ENCODE measurements around the gene LAMA5.

The LAMA5 gene

DNA sequence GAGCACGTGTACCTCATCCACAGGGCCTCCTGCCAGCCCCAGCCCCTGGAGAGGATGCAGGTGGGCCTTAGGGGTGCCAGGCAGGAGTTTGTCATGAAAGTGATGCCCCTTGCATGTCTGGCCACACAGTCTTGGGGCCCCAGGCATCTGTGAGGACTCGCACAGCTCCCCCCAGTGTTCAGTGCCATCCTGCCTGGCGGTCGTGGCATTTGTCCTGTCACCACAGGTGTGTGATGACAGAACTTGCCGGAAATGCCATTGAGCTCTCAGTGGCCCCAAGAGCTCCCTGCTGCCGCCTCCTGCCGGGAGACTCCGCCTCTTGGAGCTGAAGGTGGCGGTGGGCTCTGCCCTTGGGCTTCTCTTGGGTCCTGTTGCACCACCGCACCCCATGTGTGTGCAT is 94.9 kb downstream of the LAMA5 start:
- Histone ChIP-seq H3K27ac (ENCODE audit: insufficient read depth, low read depth, low read length, poor library complexity, severe bottlenecking) (no peak overlapping the region), H3K27me3 (ENCODE audit: control insufficient read depth, insufficient read depth, low read length, poor library complexity, severe bottlenecking) (no peaks in the 10 kb centered on the region), H3K36me3 (ENCODE audit: control insufficient read depth, insufficient read depth, low read length) (peaks cover 23% of the 10 kb centered on the region), H3K9me3 (ENCODE audit: control insufficient read depth, low read length) (no peaks in the 10 kb centered on the region), H3K4me1 (ENCODE audit: control insufficient read depth, insufficient read depth, low read length) (no peaks in the 10 kb centered on the region), H3K4me3 (ENCODE audit: insufficient read depth, low read depth, low read length) (no peak overlapping the region)
- WGBS, 2 experiments, result 90% methylated on average over 10 of the region's 10 CpGs

GRCh38 chr20:62269871-62270270 is 97.2 kb downstream of the LAMA5 start:
- no peak overlapping the region for H3K27ac ChIP-seq (ENCODE audit: insufficient read depth, low read depth, low read length, poor library complexity, severe bottlenecking)
- no peaks in the 10 kb centered on the region for H3K9me3 ChIP-seq (ENCODE audit: control insufficient read depth, low read length)
- no peaks in the 10 kb centered on the region for H3K4me1 ChIP-seq (ENCODE audit: control insufficient read depth, insufficient read depth, low read length)
- peaks cover 26% of the 10 kb centered on the region for H3K36me3 ChIP-seq (ENCODE audit: control insufficient read depth, insufficient read depth, low read length)
- H3K27me3 ChIP-seq (ENCODE audit: control insufficient read depth, insufficient read depth, low read length, poor library complexity, severe bottlenecking), result no peaks in the 10 kb centered on the region
- WGBS, 2 experiments, result 93 to 96% methylated on average over 17 of the region's 17 CpGs
- no peak overlapping the region for H3K4me3 ChIP-seq (ENCODE audit: insufficient read depth, low read depth, low read length)

DNA sequence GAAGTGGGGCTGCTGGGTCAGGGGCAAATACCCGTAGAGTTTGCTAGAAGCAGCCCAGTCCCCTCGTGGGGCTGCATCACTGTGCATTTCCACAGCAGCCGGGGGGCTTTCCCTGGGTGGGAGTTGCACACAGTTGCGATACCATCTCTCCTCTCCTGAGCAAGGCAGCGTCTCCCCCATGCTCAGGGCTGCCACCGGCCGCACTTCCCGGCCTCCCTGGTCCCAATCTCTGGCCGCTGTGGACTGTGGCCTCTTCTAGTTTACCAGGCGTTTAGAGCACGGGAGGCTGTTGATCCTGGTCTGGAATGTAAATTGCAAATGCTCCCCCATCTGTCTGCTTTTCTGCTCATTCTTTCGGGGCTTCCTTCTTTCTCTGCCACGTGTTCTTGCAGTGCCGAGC is 97.7 kb downstream of the LAMA5 start:
- Histone ChIP-seq H3K27ac (ENCODE audit: insufficient read depth, low read depth, low read length, poor library complexity, severe bottlenecking) (no peak overlapping the region), H3K9me3 (ENCODE audit: control insufficient read depth, low read length) (no peaks in the 10 kb centered on the region), H3K36me3 (ENCODE audit: control insufficient read depth, insufficient read depth, low read length) (peaks cover 28% of the 10 kb centered on the region), H3K4me1 (ENCODE audit: control insufficient read depth, insufficient read depth, low read length) (no peaks in the 10 kb centered on the region), H3K27me3 (ENCODE audit: control insufficient read depth, insufficient read depth, low read length, poor library complexity, severe bottlenecking) (no peaks in the 10 kb centered on the region), H3K4me3 (ENCODE audit: insufficient read depth, low read depth, low read length) (no peak overlapping the region)
- WGBS, 2 experiments, result 88 to 91% methylated on average over 14 of the region's 14 CpGs

DNA sequence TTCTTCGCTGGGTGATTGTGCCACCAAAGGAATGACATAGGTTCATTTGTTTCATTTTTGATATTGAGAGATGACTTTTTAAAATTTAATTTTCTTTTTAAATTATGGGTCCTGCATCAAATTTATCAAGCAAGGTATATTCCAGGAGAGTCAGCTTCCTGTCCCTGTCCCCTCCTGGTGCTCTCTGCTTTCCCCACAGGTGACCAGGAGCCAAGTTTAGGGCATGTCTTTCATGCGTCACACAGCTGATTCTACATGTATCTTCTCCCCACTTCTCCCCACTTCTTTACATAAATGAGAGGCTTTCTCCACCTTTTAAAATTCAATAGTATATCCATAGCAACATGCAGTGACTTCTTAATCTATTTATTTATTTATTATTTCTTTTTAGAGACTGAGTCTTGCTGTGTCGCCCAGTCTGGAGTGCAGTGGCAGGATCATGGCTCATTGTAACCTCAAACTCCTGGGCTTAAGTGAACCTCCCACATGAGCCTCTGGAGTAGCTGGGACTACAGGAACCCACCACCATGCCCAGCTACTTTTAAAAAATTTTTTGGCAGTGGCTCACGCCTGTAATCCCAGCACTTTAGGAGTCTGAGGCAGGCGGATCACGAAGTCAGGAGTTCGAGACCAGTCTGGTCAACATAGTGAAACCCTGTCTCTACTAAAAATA is 98.7 kb downstream of the LAMA5 start:
- H3K36me3 ChIP-seq (ENCODE audit: control insufficient read depth, insufficient read depth, low read length), result peaks cover 26% of the 10 kb centered on the region
- H3K4me3 ChIP-seq (ENCODE audit: insufficient read depth, low read depth, low read length), result no peak overlapping the region
- H3K4me1 ChIP-seq (ENCODE audit: control insufficient read depth, insufficient read depth, low read length), result no peaks in the 10 kb centered on the region
- H3K27ac ChIP-seq (ENCODE audit: insufficient read depth, low read depth, low read length, poor library complexity, severe bottlenecking), result no peak overlapping the region
- H3K9me3 ChIP-seq (ENCODE audit: control insufficient read depth, low read length), result no peaks in the 10 kb centered on the region
- H3K27me3 ChIP-seq (ENCODE audit: control insufficient read depth, insufficient read depth, low read length, poor library complexity, severe bottlenecking), result no peaks in the 10 kb centered on the region
- WGBS, 2 experiments, result 81% methylated on average over 7 of the region's 7 CpGs

- Histone ChIP-seq H3K27ac (ENCODE audit: insufficient read depth, low read depth, low read length, poor library complexity, severe bottlenecking) (no peak overlapping the region), H3K36me3 (ENCODE audit: control insufficient read depth, insufficient read depth, low read length) (peaks cover 20% of the 10 kb centered on the region)
- WGBS, 2 experiments, result 90 to 96% methylated on average over 8 to 10 of the region's 10 CpGs
Measured at GRCh38 chr20:62267543-62267942, 99.6 kb downstream of the LAMA5 start.

DNA sequence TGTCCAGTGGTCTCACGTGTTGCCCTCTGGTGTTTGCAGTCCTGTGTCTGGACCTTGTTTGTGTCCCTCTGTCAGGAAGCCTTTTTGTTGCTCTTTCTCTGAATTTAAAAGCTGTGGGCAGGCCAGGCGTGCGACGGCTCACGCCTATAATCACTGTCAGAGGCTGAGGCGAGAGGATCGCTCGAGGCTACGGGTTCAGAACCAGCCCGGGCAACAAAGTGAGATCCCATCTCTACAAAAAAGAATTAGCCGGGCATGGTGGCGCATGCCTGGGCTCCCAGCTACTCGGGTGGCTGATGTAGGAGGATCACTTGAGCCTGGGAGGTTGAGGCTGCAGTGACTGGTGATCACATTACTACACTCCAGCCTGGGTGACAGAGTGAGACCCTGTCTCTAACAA is 100.3 kb downstream of the LAMA5 start:
- no peaks in the 10 kb centered on the region for H3K27me3 ChIP-seq (ENCODE audit: control insufficient read depth, insufficient read depth, low read length, poor library complexity, severe bottlenecking)
- no peak overlapping the region for H3K4me3 ChIP-seq (ENCODE audit: insufficient read depth, low read depth, low read length)
- H3K36me3 ChIP-seq (ENCODE audit: control insufficient read depth, insufficient read depth, low read length), result peaks cover 21% of the 10 kb centered on the region
- 94 to 95% methylated on average over 13 of the region's 13 CpGs for WGBS, 2 experiments
- H3K4me1 ChIP-seq (ENCODE audit: control insufficient read depth, insufficient read depth, low read length), result no peaks in the 10 kb centered on the region
- no peak overlapping the region for H3K27ac ChIP-seq (ENCODE audit: insufficient read depth, low read depth, low read length, poor library complexity, severe bottlenecking)
- H3K9me3 ChIP-seq (ENCODE audit: control insufficient read depth, low read length), result no peaks in the 10 kb centered on the region

More at GRCh38 chr20:62267543-62267942, 99.6 kb downstream of the LAMA5 start:
- H3K9me3 ChIP-seq (ENCODE audit: control insufficient read depth, low read length), result no peaks in the 10 kb centered on the region
- H3K27me3 ChIP-seq (ENCODE audit: control insufficient read depth, insufficient read depth, low read length, poor library complexity, severe bottlenecking), result no peaks in the 10 kb centered on the region
- no peak overlapping the region for H3K4me3 ChIP-seq (ENCODE audit: insufficient read depth, low read depth, low read length)
- H3K4me1 ChIP-seq (ENCODE audit: control insufficient read depth, insufficient read depth, low read length), result no peaks in the 10 kb centered on the region

GRCh38 chr20:62266340-62266739 is 100.8 kb downstream of the LAMA5 start:
- Histone ChIP-seq H3K36me3 (ENCODE audit: control insufficient read depth, insufficient read depth, low read length) (peaks cover 21% of the 10 kb centered on the region), H3K4me3 (ENCODE audit: insufficient read depth, low read depth, low read length) (no peak overlapping the region), H3K27ac (ENCODE audit: insufficient read depth, low read depth, low read length, poor library complexity, severe bottlenecking) (no peak overlapping the region), H3K27me3 (ENCODE audit: control insufficient read depth, insufficient read depth, low read length, poor library complexity, severe bottlenecking) (no peaks in the 10 kb centered on the region), H3K4me1 (ENCODE audit: control insufficient read depth, insufficient read depth, low read length) (no peaks in the 10 kb centered on the region), H3K9me3 (ENCODE audit: control insufficient read depth, low read length) (no peaks in the 10 kb centered on the region)
- 95% methylated on average over 9 of the region's 10 CpGs for WGBS, 2 experiments

DNA sequence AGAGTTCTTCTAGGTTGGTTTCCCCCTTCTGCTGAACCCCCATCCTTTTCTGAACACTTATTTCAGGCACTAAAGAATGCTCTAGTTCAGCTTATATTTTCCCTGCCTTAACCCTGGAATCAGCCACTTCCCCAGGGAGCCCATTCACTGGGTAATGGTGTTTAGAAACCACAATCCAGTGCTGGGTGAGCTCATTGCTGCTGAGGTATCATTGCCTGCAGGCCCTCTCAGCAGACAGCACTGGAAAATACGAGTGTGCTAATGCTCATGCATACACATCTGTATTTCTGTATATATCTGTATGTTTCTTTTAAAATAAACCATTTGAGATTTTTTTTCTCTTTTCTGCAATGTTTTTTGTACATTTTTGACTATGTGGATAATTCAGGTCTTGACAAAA is 101.7 kb downstream of the LAMA5 start:
- Histone ChIP-seq H3K27ac (ENCODE audit: insufficient read depth, low read depth, low read length, poor library complexity, severe bottlenecking) (no peak overlapping the region), H3K36me3 (ENCODE audit: control insufficient read depth, insufficient read depth, low read length) (peaks cover 21% of the 10 kb centered on the region), H3K9me3 (ENCODE audit: control insufficient read depth, low read length) (no peaks in the 10 kb centered on the region), H3K4me1 (ENCODE audit: control insufficient read depth, insufficient read depth, low read length) (no peaks in the 10 kb centered on the region), H3K27me3 (ENCODE audit: control insufficient read depth, insufficient read depth, low read length, poor library complexity, severe bottlenecking) (no peaks in the 10 kb centered on the region), H3K4me3 (ENCODE audit: insufficient read depth, low read depth, low read length) (no peak overlapping the region)
- WGBS, 2 experiments, result 90% methylated on average over 1 of the region's 1 CpG; no CpG with 5 or more reads in 1 of the 2 experiments

DNA sequence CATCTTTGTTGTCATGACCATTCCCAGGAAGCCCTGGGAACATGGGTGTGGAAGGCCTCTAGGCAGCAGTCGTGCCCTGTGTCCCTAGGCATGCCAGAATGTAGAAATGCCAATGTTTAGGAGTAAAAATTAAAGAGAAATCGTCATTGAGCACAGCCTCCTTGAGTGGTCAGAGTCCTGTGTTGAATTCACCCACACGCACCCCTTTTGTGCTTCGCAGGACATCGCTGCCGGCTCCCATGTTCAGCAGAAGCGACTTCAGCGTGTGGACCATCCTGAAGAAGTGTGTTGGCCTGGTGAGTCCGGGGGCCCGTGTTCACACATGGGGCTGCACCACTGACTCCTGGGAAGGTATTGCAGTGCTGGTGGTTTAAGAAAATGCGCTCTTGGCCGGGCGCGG is 103.7 kb downstream of the LAMA5 start:
- Histone ChIP-seq H3K27me3 (ENCODE audit: control insufficient read depth, insufficient read depth, low read length, poor library complexity, severe bottlenecking) (no peaks in the 10 kb centered on the region), H3K4me1 (ENCODE audit: control insufficient read depth, insufficient read depth, low read length) (no peaks in the 10 kb centered on the region), H3K9me3 (ENCODE audit: control insufficient read depth, low read length) (no peaks in the 10 kb centered on the region), H3K36me3 (ENCODE audit: control insufficient read depth, insufficient read depth, low read length) (peaks cover 21% of the 10 kb centered on the region), H3K27ac (ENCODE audit: insufficient read depth, low read depth, low read length, poor library complexity, severe bottlenecking) (no peak overlapping the region), H3K4me3 (ENCODE audit: insufficient read depth, low read depth, low read length) (no peak overlapping the region)
- WGBS, 2 experiments, result 94 to 95% methylated on average over 14 of the region's 14 CpGs

DNA sequence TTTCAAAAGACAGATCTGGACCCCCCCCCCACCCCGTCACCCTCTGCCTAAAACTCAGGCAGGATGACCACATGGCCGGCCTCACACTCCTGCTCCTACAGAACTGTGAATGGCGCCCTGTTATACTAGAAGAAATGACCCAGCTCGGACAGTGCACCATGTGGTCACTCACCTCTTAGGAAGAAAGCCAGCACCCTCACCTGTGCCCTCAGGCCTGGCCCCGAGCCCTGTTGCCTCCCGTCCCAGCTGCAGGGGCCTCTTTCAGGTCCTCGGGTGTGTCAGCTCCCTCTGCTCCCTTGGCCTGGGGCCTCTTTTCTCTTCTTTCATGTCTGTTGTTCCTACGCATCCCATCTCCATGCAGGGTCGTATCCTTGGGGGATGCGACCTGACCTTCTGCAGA is 105.0 kb downstream of the LAMA5 start:
- Histone ChIP-seq H3K4me1 (ENCODE audit: control insufficient read depth, insufficient read depth, low read length) (no peaks in the 10 kb centered on the region), H3K27ac (ENCODE audit: insufficient read depth, low read depth, low read length, poor library complexity, severe bottlenecking) (no peak overlapping the region), H3K9me3 (ENCODE audit: control insufficient read depth, low read length) (no peaks in the 10 kb centered on the region), H3K27me3 (ENCODE audit: control insufficient read depth, insufficient read depth, low read length, poor library complexity, severe bottlenecking) (no peaks in the 10 kb centered on the region), H3K36me3 (ENCODE audit: control insufficient read depth, insufficient read depth, low read length) (peaks cover 21% of the 10 kb centered on the region), H3K4me3 (ENCODE audit: insufficient read depth, low read depth, low read length) (no peak overlapping the region)
- 93 to 94% methylated on average over 10 of the region's 10 CpGs for WGBS, 2 experiments

DNA sequence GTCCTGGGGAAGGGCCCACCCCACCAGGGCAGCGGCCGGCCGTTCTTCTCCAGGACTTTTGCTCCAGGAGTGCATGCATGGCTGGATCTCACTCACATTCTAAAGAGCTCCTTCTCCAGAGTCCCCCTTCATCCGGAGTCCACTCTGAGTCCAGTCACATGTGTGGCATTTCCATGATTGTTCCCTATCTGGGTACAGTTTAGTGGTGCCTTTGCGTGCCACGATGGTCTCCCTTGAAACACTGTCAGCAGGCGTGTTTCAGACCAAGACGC is 107.9 kb downstream of the LAMA5 start:
- no peaks in the 10 kb centered on the region for H3K27me3 ChIP-seq (ENCODE audit: control insufficient read depth, insufficient read depth, low read length, poor library complexity, severe bottlenecking)
- peaks cover 11% of the 10 kb centered on the region for H3K36me3 ChIP-seq (ENCODE audit: control insufficient read depth, insufficient read depth, low read length)
- no peak overlapping the region for H3K4me3 ChIP-seq (ENCODE audit: insufficient read depth, low read depth, low read length)
- H3K4me1 ChIP-seq (ENCODE audit: control insufficient read depth, insufficient read depth, low read length), result no peaks in the 10 kb centered on the region
- 97 to 98% methylated on average over 8 of the region's 8 CpGs for WGBS, 2 experiments
- H3K9me3 ChIP-seq (ENCODE audit: control insufficient read depth, low read length), result no peaks in the 10 kb centered on the region
- no peak overlapping the region for H3K27ac ChIP-seq (ENCODE audit: insufficient read depth, low read depth, low read length, poor library complexity, severe bottlenecking)

Measured in ectodermal cell (in vitro differentiated cells).